Glomerular visceral epithelial cell (primary cell): ENCODE measurements around the gene FPR3.
"Not testable (repeated sequence)": the region's sequence is repeated elsewhere in the genome, so short reads cannot be mapped to it uniquely, and the experiment has no call there.

ENCODE experiments used
- DNase-seq: peaks from one replicate; pipeline ENCODE4 v3.0.0-alpha.2; 2016; ENCODE audit errors: extremely low spot score

Gene FPR3, protein sequence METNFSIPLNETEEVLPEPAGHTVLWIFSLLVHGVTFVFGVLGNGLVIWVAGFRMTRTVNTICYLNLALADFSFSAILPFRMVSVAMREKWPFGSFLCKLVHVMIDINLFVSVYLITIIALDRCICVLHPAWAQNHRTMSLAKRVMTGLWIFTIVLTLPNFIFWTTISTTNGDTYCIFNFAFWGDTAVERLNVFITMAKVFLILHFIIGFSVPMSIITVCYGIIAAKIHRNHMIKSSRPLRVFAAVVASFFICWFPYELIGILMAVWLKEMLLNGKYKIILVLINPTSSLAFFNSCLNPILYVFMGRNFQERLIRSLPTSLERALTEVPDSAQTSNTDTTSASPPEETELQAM

DNA sequence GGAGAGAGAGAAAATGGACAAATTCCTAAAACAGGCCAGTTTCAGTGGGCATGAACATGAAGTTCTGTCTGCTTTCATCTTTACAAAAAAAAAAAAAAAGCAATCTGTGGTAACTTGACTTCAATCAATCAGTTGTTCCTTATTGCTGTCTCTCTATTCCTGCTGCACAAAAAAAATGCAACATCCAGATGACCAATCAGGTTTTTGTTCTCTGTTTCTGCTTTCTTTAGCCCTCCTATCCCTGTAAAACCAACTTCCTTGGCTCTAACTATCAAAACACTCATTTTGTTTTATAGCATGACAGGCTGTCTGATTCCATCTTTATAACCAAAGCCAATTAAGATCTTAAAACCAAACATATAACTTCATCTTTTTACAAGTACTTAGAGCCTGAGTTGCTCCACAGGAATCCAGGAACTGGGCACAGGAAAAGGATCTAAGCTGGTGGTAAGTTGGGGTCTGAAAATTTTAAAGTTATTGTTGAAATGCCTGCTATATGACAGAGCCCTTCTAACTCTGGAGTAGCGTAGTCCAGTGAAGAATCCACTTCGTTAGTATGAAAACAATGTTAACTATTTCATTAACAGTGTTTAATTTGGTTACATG is at the start of gene FPR3:
Gene FPR3, plus strand, starts transcription at position 273 of the 606 bp plus-strand sequence. CDS start 28,592 bp downstream, outside the sequence.
- no peak for DNase-seq

DNA sequence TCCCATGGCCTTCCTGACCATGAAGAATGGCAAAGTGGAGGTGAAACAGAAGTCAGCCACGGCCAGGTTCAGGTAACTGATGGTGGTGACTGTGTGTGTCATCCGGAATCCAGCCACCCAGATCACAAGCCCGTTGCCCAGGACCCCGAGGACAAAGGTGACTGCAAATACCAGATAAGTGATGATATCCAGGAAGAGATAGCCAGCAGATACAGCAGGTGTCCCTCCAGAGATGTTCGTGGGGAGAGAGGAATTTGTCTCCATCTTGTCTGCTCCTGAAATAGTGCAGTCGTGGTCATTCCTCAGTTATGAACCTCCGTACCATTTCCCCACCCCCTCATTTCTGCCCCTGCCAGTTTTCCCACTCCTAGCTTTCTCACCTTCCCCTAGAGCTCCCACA is 48.2 kb upstream of the FPR3 start:
- DNase-seq = no peak

DNA sequence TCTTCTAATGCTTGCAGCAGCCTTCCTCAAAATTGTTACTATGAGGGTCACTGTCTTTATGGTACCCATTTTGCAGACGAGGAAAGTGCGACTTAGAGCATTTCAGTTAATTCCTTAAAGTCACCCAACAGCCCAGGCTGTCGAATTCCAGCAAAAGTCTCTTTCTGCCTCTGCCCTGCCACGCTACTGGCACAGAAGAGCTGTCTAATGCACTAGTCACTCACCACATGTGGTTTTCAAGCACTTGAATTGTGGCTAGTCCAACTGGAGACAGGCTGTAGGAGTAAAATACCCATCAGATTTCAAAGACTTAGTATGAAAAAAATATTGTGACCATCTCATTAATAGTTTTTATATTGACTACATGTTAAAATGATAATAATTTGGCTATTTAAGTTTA is 45.0 kb upstream of the FPR3 start:
- DNase-seq = peak; percentile 85

DNA sequence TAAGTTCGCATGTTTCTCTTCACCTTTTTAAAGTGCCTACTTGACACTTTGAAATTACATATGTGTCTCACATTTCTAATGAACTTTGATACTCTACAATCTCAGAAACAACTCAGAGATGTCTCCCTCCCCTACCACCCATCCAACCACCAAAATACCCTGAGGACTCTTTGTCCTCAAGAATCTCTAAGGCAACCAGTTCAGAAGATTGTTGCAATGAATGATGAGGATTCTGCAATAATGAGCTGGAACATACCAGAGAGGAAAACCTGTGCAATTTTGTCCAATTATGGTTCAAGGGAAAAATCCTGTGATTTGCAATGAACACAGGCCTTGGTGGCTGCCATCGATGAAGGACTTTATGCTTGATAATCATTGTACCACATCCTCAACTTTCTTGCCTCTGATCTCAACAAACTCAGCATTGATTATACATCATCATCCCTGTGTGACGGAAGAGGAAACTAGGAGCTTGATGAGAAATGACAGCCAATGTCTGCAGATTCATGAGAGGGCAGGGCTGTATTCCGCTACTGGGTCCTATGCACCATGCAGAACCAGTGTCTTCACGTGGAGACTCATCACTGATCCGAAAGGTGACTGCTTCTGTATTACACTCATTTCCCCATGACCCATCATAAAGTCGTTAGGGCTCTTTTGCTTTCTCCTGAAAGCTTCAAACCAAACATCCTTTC is 44.4 kb upstream of the FPR3 start:
- DNase-seq = peak; percentile 52

DNA sequence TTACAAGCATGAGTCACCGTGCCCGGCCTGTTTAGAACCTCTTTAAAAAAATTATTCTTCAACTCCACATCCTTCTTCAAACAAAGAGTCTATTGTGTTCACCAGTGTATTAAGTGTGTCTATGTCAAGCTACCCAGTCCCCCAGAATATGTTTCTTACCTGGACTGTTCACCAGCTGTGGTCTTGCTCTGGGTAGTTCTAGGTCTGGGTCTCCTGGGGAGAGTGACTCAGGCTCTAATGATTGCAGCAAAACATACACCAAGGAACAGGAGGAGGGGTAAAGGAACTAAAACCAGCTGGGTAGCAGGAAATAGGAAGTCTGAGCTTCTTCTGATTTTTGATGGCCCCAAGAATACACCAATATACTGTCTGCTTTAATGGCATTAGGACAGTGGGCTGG is 43.3 kb upstream of the FPR3 start, which contains the start of gene FPR1:
Gene FPR1, minus strand, starts transcription at position 224 of the 400 bp plus-strand sequence. CDS start 4,884 bp downstream, outside the sequence.
- peak; percentile 89 for DNase-seq

DNA sequence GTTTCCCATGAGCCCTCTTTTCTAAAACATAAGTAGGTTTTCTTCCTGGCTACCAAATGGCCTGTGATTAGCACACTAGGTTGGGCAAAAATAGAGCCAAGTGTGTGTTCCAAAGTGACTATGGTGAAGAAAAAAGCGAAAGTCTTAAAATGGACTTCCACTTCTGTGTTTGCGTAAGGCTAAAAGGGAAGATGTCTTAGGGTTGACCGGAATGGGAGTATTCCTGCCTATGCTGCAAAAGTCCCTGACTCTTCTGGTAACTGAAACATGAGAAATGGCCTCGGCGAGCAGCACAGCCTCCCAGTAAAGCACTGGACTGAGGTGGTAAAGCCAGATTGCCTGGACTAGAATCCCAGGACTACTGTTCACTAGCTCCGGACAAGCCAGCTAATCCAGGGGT is 40.8 kb upstream of the FPR3 start:
- DNase-seq = no peak

DNA sequence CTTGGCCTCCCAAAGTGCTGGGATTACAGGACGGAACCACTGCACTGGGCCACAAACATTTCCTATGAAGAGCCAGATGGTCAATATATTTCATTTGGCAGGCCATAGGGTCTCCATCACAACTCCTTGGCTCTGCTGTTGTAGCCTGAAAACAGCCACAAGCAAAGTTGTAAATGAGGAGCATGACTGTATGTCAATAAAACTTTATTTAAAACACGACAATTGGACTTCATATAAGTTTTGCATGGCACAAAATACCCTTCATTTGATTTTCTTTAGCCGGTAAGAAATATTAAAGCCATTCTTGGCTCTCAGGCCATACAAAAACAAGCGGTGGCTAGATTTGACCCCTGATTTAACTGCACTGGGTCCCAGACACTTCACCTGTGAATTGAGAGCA is 40.2 kb upstream of the FPR3 start:
- no peak for DNase-seq

DNA sequence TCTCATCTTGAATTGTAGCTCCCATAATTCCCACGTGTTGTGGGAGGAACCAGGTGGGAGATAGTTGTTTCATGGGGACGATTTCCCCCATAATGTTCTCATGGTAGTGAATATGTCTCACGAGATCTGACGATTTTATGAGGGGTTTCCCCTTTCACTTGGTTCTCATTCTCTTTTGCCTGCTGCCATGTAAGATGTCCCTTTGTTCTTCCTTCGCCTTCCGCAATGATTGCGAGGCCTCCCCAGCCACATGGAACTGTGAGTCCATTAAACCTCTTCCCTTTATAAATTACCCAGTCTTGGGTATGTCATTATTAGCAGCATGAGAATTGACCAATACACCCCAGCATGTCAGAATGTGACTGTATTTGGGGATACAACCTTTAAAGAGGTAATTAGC is 39.4 kb upstream of the FPR3 start:
- no peak for DNase-seq

DNA sequence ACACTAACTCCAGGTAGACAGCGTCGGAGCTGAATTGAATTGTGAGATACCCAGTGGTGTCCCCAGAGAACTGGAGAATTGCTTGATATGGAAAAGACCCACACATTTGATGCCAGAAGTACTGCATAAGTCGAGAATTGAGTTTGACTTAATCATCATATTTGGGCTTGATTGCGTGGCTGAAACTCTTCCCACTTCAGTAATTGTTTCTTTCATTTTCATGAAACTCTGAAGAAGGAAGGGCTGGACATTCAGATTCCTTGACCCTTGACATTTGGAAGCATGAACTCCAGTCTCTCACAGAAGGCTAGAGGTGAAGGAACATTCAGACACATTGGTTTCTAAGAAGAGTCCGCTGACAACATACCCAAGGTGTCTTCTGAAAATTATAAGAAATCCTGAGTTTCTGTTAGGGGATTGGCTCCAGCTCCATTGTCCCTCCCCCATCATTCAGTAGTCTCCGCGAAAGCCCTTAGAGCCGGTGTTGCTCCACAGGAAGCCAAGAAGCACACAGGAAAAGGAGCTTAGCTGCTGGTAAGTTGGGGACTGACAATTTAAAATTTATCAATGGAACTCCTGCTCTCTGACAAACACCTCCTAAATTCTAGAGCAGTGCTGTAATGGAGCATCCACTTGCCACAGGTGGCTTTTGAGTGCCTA is 34.1 kb upstream of the FPR3 start, which contains the start of gene FPR2:
Gene FPR2, plus strand, starts transcription at position 484 of the 660 bp plus-strand sequence. CDS start 7,479 bp downstream, outside the sequence.
- no peak for DNase-seq

DNA sequence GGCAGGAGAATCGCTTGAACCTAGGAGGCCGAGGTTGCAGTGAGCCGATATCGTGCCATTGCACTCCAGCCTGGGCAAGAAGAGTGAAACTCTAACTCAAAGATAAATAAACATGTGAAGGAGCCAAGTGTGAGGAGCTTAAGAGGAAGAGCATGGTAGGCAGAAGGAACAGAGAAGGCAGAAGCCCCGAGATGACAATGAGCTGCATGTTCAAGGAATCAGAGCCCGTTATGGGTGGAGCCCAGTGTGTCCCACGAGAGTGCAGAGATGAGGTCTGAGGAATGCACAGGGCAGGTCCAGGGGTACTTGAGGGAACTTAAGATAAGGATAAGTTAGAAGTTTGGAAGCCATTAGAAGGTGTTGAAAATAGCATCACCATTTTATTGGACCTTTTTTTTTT is 33.3 kb upstream of the FPR3 start:
- DNase-seq = no peak

DNA sequence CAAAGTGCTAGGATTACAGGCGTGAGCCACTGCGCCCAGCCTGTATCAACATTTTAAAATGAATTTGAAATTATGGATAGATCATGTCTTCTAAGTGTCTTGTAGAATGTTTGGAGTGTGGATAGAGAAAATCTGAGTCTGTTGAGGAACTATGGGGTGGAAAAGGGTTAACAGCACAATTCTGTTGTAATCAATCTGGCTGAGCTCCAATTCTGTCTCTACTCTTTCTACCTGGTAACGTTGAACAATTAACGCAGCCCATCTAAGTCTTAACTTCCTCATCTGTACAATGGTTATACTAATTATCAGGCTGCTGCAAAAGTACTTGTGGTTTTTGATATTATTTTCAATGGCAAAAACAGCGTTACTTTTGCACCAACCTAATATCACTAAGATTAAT is 29.9 kb upstream of the FPR3 start:
- DNase-seq = no peak

DNA sequence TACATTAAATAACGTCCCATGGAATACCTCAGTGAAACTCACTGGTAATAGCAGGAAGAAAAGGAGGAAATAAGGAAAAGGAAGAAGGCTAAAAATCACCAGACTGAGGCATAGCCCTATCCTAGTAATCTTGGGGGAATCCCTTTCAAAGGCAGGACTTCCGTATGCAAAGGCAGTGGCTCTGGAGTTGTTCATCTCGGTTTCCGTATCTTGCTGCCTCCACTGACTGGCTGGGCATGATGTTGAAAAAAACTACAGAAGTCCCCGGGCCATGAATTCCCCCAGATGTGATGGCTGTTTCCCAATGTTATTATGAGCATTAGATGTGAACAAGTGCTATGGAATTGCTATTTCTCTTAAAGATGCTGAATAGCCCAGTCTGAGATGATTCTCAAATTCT is 28.5 kb upstream of the FPR3 start:
- DNase-seq = no peak

DNA sequence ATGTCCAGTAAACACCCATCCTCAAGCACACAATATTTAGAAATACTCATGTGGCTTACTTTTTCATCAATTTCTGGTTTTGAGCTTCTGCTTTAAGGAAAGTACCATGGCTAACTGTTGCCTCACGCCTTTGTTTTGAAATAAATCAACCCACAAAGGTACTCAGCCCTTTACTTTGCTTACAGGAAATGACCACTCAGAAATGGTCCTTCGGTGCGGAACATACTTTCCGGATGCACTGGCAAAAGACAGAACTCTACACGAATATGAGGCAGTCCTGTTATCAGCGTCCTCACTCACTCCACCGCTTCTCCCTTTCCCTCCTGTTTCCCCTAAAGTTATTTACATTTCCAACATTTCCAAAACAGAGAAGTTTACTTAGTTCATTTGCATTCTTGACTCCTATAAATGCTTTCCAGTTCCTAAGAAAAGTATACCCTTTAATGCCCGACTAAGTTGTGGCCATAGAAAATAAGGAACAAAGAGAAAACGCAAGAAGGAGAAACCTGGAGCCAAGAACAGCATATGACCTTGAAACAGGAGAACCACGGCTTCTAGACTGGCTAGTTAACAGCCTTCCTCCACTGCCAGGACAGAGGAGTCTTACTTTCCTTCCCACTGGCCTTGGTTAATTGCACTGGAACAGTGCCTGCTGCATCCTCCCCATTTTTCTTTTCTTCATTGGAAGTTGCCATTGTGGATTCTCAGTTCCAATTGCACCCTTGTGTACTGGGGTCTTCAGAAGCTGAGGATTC is 23.4 kb upstream of the FPR3 start:
- peak; percentile 17 for DNase-seq

DNA sequence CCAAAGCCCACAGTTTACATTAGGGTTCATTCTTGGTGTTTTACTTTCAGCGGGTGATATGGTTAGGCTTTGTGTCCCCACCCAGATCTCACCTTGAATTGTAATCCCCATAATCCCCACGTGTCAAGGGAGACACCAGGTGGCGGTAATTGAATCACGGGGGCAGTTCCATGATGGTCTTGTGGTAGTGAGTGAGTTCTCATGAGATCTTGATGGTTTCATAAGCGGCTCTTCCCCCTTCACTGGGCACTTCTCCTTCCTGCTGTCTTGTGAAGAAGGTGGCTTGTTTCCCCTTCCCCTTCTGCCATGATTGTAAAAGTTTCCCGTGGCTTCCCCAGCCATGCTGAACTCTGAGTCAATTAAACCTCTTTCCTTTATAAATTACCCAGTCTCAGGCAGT is 22.0 kb upstream of the FPR3 start:
- DNase-seq = no peak

DNA sequence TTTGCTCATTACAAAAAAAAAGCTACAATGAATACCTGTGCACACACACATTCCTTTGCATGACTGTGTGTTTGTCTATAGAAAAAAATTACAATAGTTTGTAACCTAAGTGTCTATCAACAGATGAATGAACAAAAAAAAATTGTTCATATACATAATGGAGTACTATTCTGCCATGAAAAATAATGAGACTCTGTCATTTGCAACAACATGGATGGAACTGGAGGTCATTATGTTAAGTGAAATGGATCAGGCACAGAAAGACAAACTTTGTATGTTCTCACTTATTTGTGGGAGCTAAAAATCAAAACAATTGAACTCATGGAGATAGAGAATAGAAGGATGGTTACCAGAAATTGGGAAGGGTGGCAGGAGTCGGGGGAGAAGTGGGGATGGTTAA is 18.4 kb upstream of the FPR3 start:
- not testable (repeated sequence) for DNase-seq

DNA sequence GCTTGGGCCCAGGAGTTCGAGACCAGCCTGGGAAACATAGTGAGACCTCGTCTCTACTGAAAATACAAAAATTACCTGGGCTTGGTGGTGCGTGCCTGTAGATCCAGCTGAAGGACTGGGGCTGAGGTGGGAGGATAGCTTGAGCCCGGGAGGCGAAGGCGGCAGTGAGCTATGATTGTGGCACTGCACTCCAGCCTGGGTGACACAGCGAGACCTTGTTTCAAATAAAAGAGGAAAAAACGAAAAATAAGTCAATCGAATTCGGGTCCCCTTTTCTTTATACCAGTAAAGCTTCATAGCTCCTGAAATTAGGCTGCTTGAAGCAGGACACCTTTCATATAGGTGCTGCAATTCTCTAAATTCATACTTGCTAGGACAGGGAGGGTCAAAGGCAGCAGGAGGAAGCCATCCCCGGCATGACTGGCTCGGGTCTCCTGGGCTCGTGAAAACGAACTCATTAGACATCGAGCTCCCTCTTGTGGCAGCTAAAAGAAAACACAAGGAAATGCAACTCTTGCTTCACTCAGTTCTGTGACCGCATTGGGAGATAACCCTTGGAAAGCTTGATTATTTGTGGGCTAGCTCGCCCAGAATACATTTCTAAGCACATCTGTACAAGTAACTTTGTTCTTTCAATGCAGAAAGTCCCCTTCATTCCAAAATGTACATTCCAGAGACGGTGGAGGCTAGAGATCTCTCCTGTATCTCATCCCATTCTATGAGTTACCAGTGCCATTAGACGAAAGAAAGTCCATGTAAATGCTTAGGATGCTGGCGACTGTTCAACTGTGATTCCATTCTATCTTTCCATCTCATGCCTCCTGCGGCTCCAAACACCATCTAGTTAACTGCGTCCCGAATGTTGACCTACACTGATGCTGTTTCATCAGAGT is 17.1 kb upstream of the FPR3 start:
- DNase-seq = peak; percentile 85

DNA sequence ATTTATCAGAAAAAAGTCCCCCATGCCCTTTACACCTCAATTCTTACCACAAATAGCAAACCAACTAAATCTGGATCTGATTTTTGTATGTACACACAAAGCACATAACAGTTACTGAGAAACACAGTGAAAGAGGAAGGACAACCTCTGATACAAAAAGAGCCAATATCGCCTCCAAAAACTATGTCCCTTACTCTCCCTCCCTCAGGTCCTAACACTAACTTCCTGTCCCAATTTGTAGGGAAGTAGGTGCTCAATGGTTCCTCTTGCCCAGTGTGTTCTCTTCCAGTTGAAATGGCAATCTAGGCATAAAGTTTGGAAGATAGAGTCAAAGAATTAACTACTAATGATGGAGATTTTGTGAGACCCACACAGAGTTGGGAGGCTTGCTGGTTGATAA is 15.8 kb upstream of the FPR3 start:
- DNase-seq = no peak

DNA sequence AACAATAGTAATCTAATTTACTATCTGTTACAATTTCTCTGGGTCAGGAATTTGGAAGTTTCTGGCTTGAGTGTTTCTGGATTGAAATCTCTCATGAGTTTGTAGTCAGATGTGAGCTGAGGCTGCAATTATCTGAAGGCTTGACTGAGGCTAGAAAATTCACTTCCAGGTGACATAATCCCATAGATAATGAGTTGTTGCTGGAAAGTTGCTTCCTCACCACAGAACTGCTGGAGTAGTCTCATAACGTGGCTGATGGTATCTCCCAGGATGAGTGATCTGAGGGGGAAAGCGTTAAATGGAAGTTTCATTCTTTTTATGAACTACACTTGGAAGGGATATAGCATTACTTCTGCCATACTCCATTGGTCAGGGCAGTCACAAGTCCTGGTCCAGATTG is 15.3 kb upstream of the FPR3 start:
- no peak for DNase-seq

DNA sequence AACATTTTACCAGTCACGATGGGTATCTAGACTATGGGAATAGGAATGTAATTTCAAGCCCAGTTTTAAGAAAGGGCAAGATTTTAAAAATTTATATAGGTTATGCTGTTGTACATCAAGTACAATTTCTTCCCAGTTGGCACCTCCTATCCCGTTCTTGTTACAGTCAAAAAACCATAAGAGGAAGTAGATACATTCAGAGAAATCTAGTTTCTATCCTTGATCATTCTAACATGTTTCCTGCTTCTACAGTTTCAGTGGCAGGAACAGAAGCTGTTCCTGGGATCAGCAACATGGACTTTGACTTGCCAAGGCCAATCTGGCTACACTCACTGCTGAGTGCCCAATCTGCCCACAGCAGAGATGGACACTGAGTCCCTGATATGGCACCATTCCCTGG is 14.7 kb upstream of the FPR3 start:
- DNase-seq = no peak

DNA sequence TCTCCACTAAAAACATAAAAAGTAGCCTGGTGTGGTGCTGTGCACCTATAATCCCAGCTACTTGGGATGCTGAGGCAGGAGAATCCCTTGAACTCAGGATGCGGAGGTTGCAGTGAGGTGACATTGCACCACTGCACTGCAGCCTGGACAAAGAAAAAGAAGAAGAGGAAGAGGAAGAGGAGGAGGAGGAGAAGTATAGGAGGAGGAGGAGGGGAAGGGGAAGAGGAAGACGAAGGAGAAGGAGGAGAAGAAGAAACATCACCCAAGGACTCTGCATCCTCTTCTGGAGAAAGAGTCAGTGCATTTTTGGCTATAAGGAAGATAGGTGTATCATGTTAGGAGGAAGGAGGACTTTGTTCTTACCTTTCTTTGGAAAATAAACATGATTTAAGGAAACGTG is 13.0 kb upstream of the FPR3 start:
- no peak for DNase-seq
